SK-N-SH treated with all-trans-retinoic acid at 6 μM for 48 hours (cell line): ENCODE data around the gene SDR42E1.

Experiments used
- ATAC-seq: fragments of 200-7000 bp; cut with Tn5 transposase; 3 replicates; pipeline ENCODE4 v1.9.1; 2020; ENCODE audit warnings: mild to moderate bottlenecking, moderate library complexity
- BACH2 ChIP-seq: fragments of 250-450 bp; sonication (Bioruptor Pico); IDR thresholded peaks from 2 replicates; pipeline ENCODE4 v1.9.0; 2021; ENCODE audit warnings: mild to moderate bottlenecking, borderline replicate concordance
- CREB5 ChIP-seq: fragments of 250-450 bp; sonication (Bioruptor Pico); IDR thresholded peaks from 2 replicates; pipeline ENCODE4 v1.5.1; 2020; ENCODE audit warnings: low read depth, mild to moderate bottlenecking, moderate library complexity
- CSDC2 ChIP-seq: fragments of 250-450 bp; sonication (Bioruptor Pico); IDR thresholded peaks from 2 replicates; pipeline ENCODE4 v1.5.0; 2020; ENCODE audit warnings: mild to moderate bottlenecking, moderate library complexity
- ESRRG ChIP-seq: fragments of 250-450 bp; sonication (Bioruptor Pico); IDR thresholded peaks from 2 replicates; pipeline ENCODE4 v1.6.1; 2021; ENCODE audit warnings: mild to moderate bottlenecking
- GLIS3 ChIP-seq: fragments of 250-450 bp; sonication (Bioruptor Pico); IDR thresholded peaks from 2 replicates; pipeline ENCODE4 v1.5.0; 2020; ENCODE audit warnings: mild to moderate bottlenecking, moderate library complexity
- ISL1 ChIP-seq: fragments of 250-450 bp; sonication (Bioruptor Pico); IDR thresholded peaks from 2 replicates; pipeline ENCODE4 v2.1.2; 2022; ENCODE audit warnings: mild to moderate bottlenecking, moderate library complexity
- OSR1 ChIP-seq: fragments of 250-450 bp; sonication (Bioruptor Pico); IDR thresholded peaks from 2 replicates; pipeline ENCODE4 v1.8.0; 2022; ENCODE audit warnings: moderate library complexity, mild to moderate bottlenecking, inconsistent platforms
- PATZ1 ChIP-seq: fragments of 250-450 bp; sonication (Bioruptor Pico); IDR thresholded peaks from 2 replicates; pipeline ENCODE4 v1.8.0; 2020; ENCODE audit warnings: mild to moderate bottlenecking, moderate library complexity, borderline replicate concordance
- PPARA ChIP-seq: fragments of 250-450 bp; sonication (Bioruptor Pico); IDR thresholded peaks from 2 replicates; pipeline ENCODE4 v1.5.0; 2020; ENCODE audit warnings: mild to moderate bottlenecking, borderline replicate concordance
- RARB ChIP-seq: fragments of 250-450 bp; sonication (Bioruptor Pico); IDR thresholded peaks from 2 replicates; pipeline ENCODE4 v1.8.0; 2021; ENCODE audit warnings: mild to moderate bottlenecking, moderate library complexity
- SNAI2 ChIP-seq: fragments of 250-450 bp; sonication (Bioruptor Pico); IDR thresholded peaks from 2 replicates; pipeline ENCODE4 v1.5.0; 2020; ENCODE audit warnings: mild to moderate bottlenecking, moderate library complexity
- TCF4 ChIP-seq: fragments of 250-450 bp; sonication (Bioruptor Pico); IDR thresholded peaks from 2 replicates; pipeline ENCODE4 v1.8.0; 2021; ENCODE audit warnings: mild to moderate bottlenecking, moderate library complexity, borderline replicate concordance
- TOX ChIP-seq: fragments of 250-450 bp; sonication (Bioruptor Pico); IDR thresholded peaks from 2 replicates; pipeline ENCODE4 v1.8.0; 2021; ENCODE audit warnings: mild to moderate bottlenecking, moderate library complexity, borderline replicate concordance
- TSHZ2 ChIP-seq: fragments of 250-450 bp; sonication (Bioruptor Pico); IDR thresholded peaks from 2 replicates; pipeline ENCODE4 v1.5.0; 2020; ENCODE audit warnings: mild to moderate bottlenecking, moderate library complexity
- ZC3H10 ChIP-seq: fragments of 250-450 bp; sonication (Bioruptor Pico); IDR thresholded peaks from 2 replicates; pipeline ENCODE4 v1.5.1; 2021; ENCODE audit warnings: mild to moderate bottlenecking, moderate library complexity
- ZFP3 ChIP-seq: fragments of 250-450 bp; sonication (Bioruptor Pico); IDR thresholded peaks from 2 replicates; pipeline ENCODE4 v1.5.0; 2020; ENCODE audit warnings: mild to moderate bottlenecking, moderate library complexity
- ZNF565 ChIP-seq: fragments of 450-650 bp; formaldehyde crosslinking; conservative IDR thresholded peaks from 2 replicates; pipeline ENCODE4 v1.5.0; 2020; ENCODE audit warnings: low read depth, mild to moderate bottlenecking, moderate library complexity
- ZNF70 ChIP-seq: fragments of 450-650 bp; formaldehyde crosslinking; IDR thresholded peaks from 2 replicates; pipeline ENCODE4 v1.5.0; 2020; ENCODE audit warnings: mild to moderate bottlenecking, moderate library complexity
- TF ChIP-seq, protein P1 (sequence below): fragments of 250-450 bp; sonication (Bioruptor Pico); IDR thresholded peaks from 2 replicates; pipeline ENCODE4 v1.8.0; 2021; ENCODE audit warnings: low read depth, mild to moderate bottlenecking, moderate library complexity, borderline replicate concordance
- TF ChIP-seq, protein P2 (sequence below): fragments of 250-450 bp; sonication (Bioruptor Pico); IDR thresholded peaks from 2 replicates; pipeline ENCODE4 v1.5.1; 2021; ENCODE audit warnings: mild to moderate bottlenecking, moderate library complexity

Gene SDR42E1

GRCh38 chr16:82044585-82044911 lies 33.3 kb upstream of the SDR42E1 start:
- no peak for ATAC-seq
- TF ChIP-seq GLIS3 (CRISPR knock-in tag) (no peak), PATZ1 (CRISPR knock-in tag) (no peak), TSHZ2 (CRISPR knock-in tag) (no peak), ZFP3 (CRISPR knock-in tag) (no peak)
- TF ChIP-seq, protein P1, sequence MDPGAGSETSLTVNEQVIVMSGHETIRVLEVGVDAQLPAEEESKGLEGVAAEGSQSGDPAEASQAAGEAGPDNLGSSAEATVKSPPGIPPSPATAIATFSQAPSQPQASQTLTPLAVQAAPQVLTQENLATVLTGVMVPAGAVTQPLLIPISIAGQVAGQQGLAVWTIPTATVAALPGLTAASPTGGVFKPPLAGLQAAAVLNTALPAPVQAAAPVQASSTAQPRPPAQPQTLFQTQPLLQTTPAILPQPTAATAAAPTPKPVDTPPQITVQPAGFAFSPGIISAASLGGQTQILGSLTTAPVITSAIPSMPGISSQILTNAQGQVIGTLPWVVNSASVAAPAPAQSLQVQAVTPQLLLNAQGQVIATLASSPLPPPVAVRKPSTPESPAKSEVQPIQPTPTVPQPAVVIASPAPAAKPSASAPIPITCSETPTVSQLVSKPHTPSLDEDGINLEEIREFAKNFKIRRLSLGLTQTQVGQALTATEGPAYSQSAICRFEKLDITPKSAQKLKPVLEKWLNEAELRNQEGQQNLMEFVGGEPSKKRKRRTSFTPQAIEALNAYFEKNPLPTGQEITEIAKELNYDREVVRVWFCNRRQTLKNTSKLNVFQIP (CRISPR knock-in tag): no peak

- peak; percentile 31; the same call in 1 of the 2 replicates for TF ChIP-seq SNAI2 (CRISPR knock-in tag)
- TF ChIP-seq ISL1: peak; percentile 66
- no peak for TF ChIP-seq CSDC2
- TF ChIP-seq ZFP3 (CRISPR knock-in tag): no peak
- no peak for TF ChIP-seq BACH2 (CRISPR knock-in tag)
- TF ChIP-seq, all 23 proteins: peak for 2
- peak; percentile 68 for ATAC-seq
Measured at GRCh38 chr16:82043680-82044584, 32.7 kb upstream of the SDR42E1 start.

DNA sequence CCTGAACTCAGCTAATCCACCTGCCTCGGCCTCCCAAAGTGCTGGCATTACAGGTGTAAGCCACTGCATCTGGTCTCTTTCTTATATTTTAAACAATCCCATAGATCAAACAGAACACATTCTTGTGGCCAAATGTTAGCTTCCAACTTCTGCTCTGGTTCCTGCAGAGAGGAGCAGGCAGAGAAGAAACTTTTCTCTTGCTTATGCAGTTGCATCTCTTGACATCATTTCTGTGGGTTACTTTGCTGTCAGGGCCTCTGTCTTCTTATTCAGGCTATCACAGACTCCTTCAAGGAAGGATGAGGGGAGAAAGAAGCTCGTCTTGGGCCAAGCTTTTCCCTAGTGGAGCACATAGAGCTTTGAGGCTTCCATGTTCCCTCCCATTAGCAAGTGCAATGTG lies 31.6 kb upstream of the SDR42E1 start:
- no peak for TF ChIP-seq CREB5 (CRISPR knock-in tag)
- TF ChIP-seq TSHZ2 (CRISPR knock-in tag): no peak
- TF ChIP-seq OSR1 (CRISPR knock-in tag): no peak
- no peak for TF ChIP-seq TCF4
- no peak for TF ChIP-seq ZFP3 (CRISPR knock-in tag)
- TF ChIP-seq, protein P1 (CRISPR knock-in tag): no peak
- TF ChIP-seq PPARA (CRISPR knock-in tag): no peak
- no peak for TF ChIP-seq ESRRG (CRISPR knock-in tag)
- no peak for TF ChIP-seq TOX (CRISPR knock-in tag)
- no peak for TF ChIP-seq CSDC2
- TF ChIP-seq SNAI2 (CRISPR knock-in tag): no peak
- no peak for TF ChIP-seq ISL1
- no peak for TF ChIP-seq ZNF565 (CRISPR knock-in tag)
- TF ChIP-seq ZNF70 (CRISPR knock-in tag): no peak
- TF ChIP-seq RARB (CRISPR knock-in tag): no peak
- TF ChIP-seq PATZ1 (CRISPR knock-in tag): no peak
- TF ChIP-seq ZC3H10 (CRISPR knock-in tag): no peak
- TF ChIP-seq, protein P2, sequence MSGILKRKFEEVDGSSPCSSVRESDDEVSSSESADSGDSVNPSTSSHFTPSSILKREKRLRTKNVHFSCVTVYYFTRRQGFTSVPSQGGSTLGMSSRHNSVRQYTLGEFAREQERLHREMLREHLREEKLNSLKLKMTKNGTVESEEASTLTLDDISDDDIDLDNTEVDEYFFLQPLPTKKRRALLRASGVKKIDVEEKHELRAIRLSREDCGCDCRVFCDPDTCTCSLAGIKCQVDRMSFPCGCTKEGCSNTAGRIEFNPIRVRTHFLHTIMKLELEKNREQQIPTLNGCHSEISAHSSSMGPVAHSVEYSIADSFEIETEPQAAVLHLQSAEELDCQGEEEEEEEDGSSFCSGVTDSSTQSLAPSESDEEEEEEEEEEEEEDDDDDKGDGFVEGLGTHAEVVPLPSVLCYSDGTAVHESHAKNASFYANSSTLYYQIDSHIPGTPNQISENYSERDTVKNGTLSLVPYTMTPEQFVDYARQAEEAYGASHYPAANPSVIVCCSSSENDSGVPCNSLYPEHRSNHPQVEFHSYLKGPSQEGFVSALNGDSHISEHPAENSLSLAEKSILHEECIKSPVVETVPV (CRISPR knock-in tag): no peak
- TF ChIP-seq BACH2 (CRISPR knock-in tag): no peak
- TF ChIP-seq, all 23 proteins: peak for 0
- no peak for ATAC-seq
